ENCODE results near the gene BTD. TPM values are rescaled to one million over a fixed set of nuclear protein-coding genes. Genes with fewer than 3 reads are reported as not detected.

The BTD gene, protein sequence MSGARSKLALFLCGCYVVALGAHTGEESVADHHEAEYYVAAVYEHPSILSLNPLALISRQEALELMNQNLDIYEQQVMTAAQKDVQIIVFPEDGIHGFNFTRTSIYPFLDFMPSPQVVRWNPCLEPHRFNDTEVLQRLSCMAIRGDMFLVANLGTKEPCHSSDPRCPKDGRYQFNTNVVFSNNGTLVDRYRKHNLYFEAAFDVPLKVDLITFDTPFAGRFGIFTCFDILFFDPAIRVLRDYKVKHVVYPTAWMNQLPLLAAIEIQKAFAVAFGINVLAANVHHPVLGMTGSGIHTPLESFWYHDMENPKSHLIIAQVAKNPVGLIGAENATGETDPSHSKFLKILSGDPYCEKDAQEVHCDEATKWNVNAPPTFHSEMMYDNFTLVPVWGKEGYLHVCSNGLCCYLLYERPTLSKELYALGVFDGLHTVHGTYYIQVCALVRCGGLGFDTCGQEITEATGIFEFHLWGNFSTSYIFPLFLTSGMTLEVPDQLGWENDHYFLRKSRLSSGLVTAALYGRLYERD
- 10 to 100 TPM; 18.0 to 29.3 TPM for total RNA-seq

- intact Hi-C loops (cut with DNase I): no loop called here
- peak within 1 kb of the TSS; percentile 82 for H3K4me3 ChIP-seq
- H3K36me3 ChIP-seq: no peaks in the 10 kb centered on the region
- H3K4me1 ChIP-seq: no peaks in the 10 kb centered on the region
- peak within 1 kb of the TSS; percentile 85 for H3K27ac ChIP-seq
- TF ChIP-seq, protein P1, sequence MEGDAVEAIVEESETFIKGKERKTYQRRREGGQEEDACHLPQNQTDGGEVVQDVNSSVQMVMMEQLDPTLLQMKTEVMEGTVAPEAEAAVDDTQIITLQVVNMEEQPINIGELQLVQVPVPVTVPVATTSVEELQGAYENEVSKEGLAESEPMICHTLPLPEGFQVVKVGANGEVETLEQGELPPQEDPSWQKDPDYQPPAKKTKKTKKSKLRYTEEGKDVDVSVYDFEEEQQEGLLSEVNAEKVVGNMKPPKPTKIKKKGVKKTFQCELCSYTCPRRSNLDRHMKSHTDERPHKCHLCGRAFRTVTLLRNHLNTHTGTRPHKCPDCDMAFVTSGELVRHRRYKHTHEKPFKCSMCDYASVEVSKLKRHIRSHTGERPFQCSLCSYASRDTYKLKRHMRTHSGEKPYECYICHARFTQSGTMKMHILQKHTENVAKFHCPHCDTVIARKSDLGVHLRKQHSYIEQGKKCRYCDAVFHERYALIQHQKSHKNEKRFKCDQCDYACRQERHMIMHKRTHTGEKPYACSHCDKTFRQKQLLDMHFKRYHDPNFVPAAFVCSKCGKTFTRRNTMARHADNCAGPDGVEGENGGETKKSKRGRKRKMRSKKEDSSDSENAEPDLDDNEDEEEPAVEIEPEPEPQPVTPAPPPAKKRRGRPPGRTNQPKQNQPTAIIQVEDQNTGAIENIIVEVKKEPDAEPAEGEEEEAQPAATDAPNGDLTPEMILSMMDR (IDR thresholded peaks at IDR 0.05): peak; percentile 29
- H3K27me3 ChIP-seq: no peaks in the 10 kb centered on the region
- H3K9ac ChIP-seq (ENCODE audit: low read depth in 2 of 2, low read length in 2 of 2): peak within 1 kb of the TSS; percentile 69 to 81
- peak; percentile 97 for DNase-seq
- no peaks in the 10 kb centered on the region for H3K9me3 ChIP-seq
Measured at GRCh38 chr3:15601399-15602145, at the start of gene BTD, which contains the start of gene HACL1. Gene BTD (plus strand): TSS chr3:15601745. CDS start chr3:15635440, 33,695 bp downstream. Gene HACL1 (minus strand): TSS chr3:15601569. CDS start chr3:15601463, 106 bp downstream.

DNA sequence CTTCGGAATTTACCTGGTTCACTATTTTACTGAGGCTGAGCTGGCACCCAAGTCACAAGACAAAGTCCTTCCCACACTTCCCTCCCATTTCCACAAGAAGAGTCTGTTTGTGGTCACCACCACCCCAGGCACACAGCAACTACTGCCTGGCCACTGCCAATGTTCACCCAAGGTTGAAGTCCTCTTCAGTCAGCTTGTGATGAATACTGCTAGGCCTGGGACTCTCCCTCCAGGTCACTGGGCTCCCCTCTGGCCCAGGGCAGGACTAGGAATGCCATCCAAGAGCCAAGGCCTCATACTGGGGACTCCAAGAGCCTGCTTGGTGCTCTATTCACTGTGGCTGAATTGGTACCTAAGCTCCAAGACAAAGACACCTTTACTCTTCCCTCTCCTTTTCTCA, 49.6 kb upstream of the BTD start:
- Histone ChIP-seq H3K4me1 (no peaks in the 10 kb centered on the region), H3K9me3 (no peaks in the 10 kb centered on the region), H3K9ac (ENCODE audit: low read depth in 2 of 2, low read length in 2 of 2) (no peak overlapping the region), H3K36me3 (no peaks in the 10 kb centered on the region), H3K27ac (no peak overlapping the region), H3K4me3 (no peak overlapping the region), H3K27me3 (no peaks in the 10 kb centered on the region)
- TF ChIP-seq, protein P1 (IDR thresholded peaks at IDR 0.05): no peak
- intact Hi-C loops (cut with DNase I): loop anchor here (10.0 kb wide), 1 partner anchor 117 kb away; no protein-coding TSS in a partner anchor
- no peak for DNase-seq

DNA sequence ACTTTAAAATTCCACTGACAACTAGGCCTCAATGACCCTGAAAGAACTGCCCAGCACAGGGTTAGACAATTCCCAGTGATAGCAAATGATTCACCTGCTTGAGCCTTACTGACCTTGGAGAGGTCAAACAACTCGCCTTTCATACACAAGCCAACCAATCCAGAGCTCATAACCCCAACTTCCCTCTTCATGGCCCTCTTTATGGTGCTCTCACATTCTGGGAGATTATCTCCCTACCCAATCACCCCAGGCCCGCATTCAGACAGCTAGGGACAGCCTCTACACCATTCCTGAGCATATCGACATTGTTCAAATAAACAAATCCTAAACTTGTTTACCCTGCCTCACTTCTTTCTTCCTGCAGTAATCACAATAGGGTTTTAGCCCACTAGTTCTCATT, 47.8 kb upstream of the BTD start:
- Histone ChIP-seq H3K9me3 (no peaks in the 10 kb centered on the region), H3K27ac (no peak overlapping the region), H3K27me3 (no peaks in the 10 kb centered on the region), H3K36me3 (no peaks in the 10 kb centered on the region), H3K4me1 (peaks cover 3% of the 10 kb centered on the region), H3K9ac (ENCODE audit: low read depth in 2 of 2, low read length in 2 of 2) (no peak overlapping the region), H3K4me3 (no peak overlapping the region)
- no peak for DNase-seq
- intact Hi-C loops (cut with DNase I): loop anchor here (10.0 kb wide), 1 partner anchor 119 kb away; no protein-coding TSS in a partner anchor
- TF ChIP-seq, protein P1 (IDR thresholded peaks at IDR 0.05): no peak

- Histone ChIP-seq H3K27me3 (no peaks in the 10 kb centered on the region), H3K9me3 (no peaks in the 10 kb centered on the region), H3K27ac (no peak overlapping the region), H3K36me3 (no peaks in the 10 kb centered on the region), H3K9ac (ENCODE audit: low read depth in 2 of 2, low read length in 2 of 2) (no peak overlapping the region), H3K4me1 (peaks cover 3% of the 10 kb centered on the region), H3K4me3 (no peak overlapping the region)
- no peak for DNase-seq
- intact Hi-C loops (cut with DNase I): loop anchor here (10.0 kb wide), 1 partner anchor 122 kb away; no protein-coding TSS in a partner anchor
- TF ChIP-seq, protein P1 (IDR thresholded peaks at IDR 0.05): no peak
Measured at GRCh38 chr3:15556512-15556911, 45.0 kb upstream of the BTD start.

DNA sequence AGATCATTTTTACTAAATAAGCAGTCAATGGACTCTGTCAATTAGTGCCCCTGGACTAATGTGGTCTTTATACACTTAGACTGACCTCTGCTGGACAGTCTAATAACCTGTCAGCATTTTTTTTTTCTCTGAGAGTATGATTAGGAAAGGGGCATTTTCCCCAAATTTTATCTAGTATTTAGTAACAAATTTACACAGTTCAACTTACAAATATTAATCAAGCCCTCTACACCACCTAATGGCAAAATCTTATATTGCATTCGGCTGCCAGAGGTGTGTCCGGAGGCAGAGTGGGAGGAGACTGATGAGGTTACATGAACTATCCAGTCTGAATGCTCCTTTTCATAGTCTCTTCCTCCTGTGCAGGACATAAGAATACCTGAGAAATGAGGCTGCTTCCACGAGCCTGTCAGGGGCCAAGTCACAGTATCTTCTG, 44.0 kb upstream of the BTD start:
- Histone ChIP-seq H3K27ac (no peak overlapping the region), H3K9ac (ENCODE audit: low read depth in 2 of 2, low read length in 2 of 2) (no peak overlapping the region), H3K4me1 (peaks cover 3% of the 10 kb centered on the region), H3K27me3 (no peaks in the 10 kb centered on the region), H3K4me3 (no peak overlapping the region), H3K36me3 (no peaks in the 10 kb centered on the region), H3K9me3 (no peaks in the 10 kb centered on the region)
- TF ChIP-seq, protein P1 (IDR thresholded peaks at IDR 0.05): peak; percentile 76
- intact Hi-C loops (cut with DNase I): loop anchor here (10.0 kb wide), 1 partner anchor 123 kb away; no protein-coding TSS in a partner anchor
- peak; percentile 72 for DNase-seq

Measured in colonic mucosa (tissue), 4 donors.